K562 (cell line): ENCODE data around the gene ARPC1A. TPM values are rescaled to one million over a fixed set of nuclear protein-coding genes. Genes with fewer than 3 reads are reported as not detected.

Experiments
- ARNT ChIP-seq, 2 experiments: fragments of 450-650 bp; IDR thresholded peaks; 2 replicates each; pipeline ENCODE4 v1.6.1; 2016; ENCODE audit warnings: mild to moderate bottlenecking in 1 of 2
- BRF1 ChIP-seq: IDR thresholded peaks from 3 replicates; pipeline ENCODE4 v1.6.1; 2011; ENCODE audit warnings: borderline replicate concordance, mild to moderate bottlenecking; ENCODE audit not compliant: insufficient read length; ENCODE audit errors: extremely low read depth
- GTF2F1 ChIP-seq: IDR thresholded peaks from 2 replicates; pipeline ENCODE4 v1.6.1; 2011; ENCODE audit warnings: low read depth, low read length, improper control_type of control experiment
- HNRNPLL ChIP-seq: fragments of 200-400 bp; formaldehyde crosslinking; IDR thresholded peaks from 2 replicates; pipeline ENCODE4 v1.6.1; 2017; ENCODE audit warnings: low read length, low read depth, mild to moderate bottlenecking; ENCODE audit not compliant: poor library complexity, severe bottlenecking
- KDM4B ChIP-seq, 2 experiments: fragments of 450-650 bp in 1 of 2; sonication (generic) in 1 of 2; IDR thresholded peaks; 2 replicates each; pipeline ENCODE4 v1.6.1; 2016 to 2017; ENCODE audit warnings: borderline replicate concordance in 2 of 2, antibody characterized with exemption in 1 of 2, low read depth in 1 of 2, mild to moderate bottlenecking in 1 of 2
- KLF16 ChIP-seq: IDR thresholded peaks from 2 replicates; pipeline ENCODE4 v1.6.1; 2016; ENCODE audit warnings: antibody characterized with exemption
- LCOR ChIP-seq: sonication (generic); formaldehyde crosslinking; IDR thresholded peaks from 2 replicates; pipeline ENCODE4 v1.8.0; 2022; ENCODE audit warnings: mild to moderate bottlenecking, missing genetic modification reagents
- NRF1 ChIP-seq, 2 experiments: fragments of 450-650 bp; IDR thresholded peaks in 1 of 2; conservative IDR thresholded peaks in 1 of 2; 2 replicates each; pipeline ENCODE4 v1.6.1; 2014; ENCODE audit warnings: mild to moderate bottlenecking in 2 of 2
- PCBP1 ChIP-seq: fragments of 200-400 bp; formaldehyde crosslinking; IDR thresholded peaks from 2 replicates; pipeline ENCODE4 v1.6.1; 2018; ENCODE audit warnings: mild to moderate bottlenecking, low read depth, low read length; ENCODE audit not compliant: poor library complexity, severe bottlenecking
- POLR2AphosphoS2 ChIP-seq: IDR thresholded peaks from 2 replicates; pipeline ENCODE4 v1.6.1; 2012; ENCODE audit warnings: low read length, improper control_type of control experiment
- RBFOX2 ChIP-seq: fragments of 200-400 bp; formaldehyde crosslinking; IDR thresholded peaks from 2 replicates; pipeline ENCODE4 v1.6.1; 2017; ENCODE audit warnings: low read depth, mild to moderate bottlenecking, low read length, moderate library complexity
- RBM22 ChIP-seq: fragments of 200-400 bp; formaldehyde crosslinking; IDR thresholded peaks from 2 replicates; pipeline ENCODE4 v1.6.1; 2018; ENCODE audit warnings: low read length, low read depth; ENCODE audit not compliant: poor library complexity, severe bottlenecking
- RCOR1 ChIP-seq, 2 experiments: IDR thresholded peaks; 2 replicates each; pipeline ENCODE4 v1.6.1; 2012; ENCODE audit warnings: low read depth in 2 of 2, low read length in 2 of 2, borderline replicate concordance in 1 of 2, improper control_type of control experiment in 1 of 2
- SMARCA5 ChIP-seq: fragments of 450-650 bp; IDR thresholded peaks from 2 replicates; pipeline ENCODE4 v1.6.1; 2016
- SNRNP70 ChIP-seq: fragments of 200-400 bp; formaldehyde crosslinking; optimal IDR thresholded peaks from 2 replicates; pipeline ENCODE3; 2017; ENCODE audit warnings: low read depth, low read length
- TAF1 ChIP-seq: IDR thresholded peaks from 2 replicates; pipeline ENCODE4 v1.6.1; 2011; ENCODE audit warnings: mild to moderate bottlenecking, low read length, moderate library complexity; ENCODE audit not compliant: insufficient read depth, control insufficient read depth, severe bottlenecking; ENCODE audit errors: extremely low read depth
- THRAP3 ChIP-seq: fragments of 450-650 bp; IDR thresholded peaks from 2 replicates; pipeline ENCODE4 v1.6.1; 2016; ENCODE audit warnings: mild to moderate bottlenecking, inconsistent platforms, borderline replicate concordance
- ZBTB33 ChIP-seq: sonication (generic); formaldehyde crosslinking; IDR thresholded peaks from 2 replicates; pipeline ENCODE4 v1.8.1; 2023; ENCODE audit warnings: mild to moderate bottlenecking, missing genetic modification reagents
- ZFX ChIP-seq: sonication (generic); formaldehyde crosslinking; IDR thresholded peaks from 2 replicates; pipeline ENCODE4 v1.8.0; 2022; ENCODE audit warnings: mild to moderate bottlenecking, missing genetic modification reagents, moderate library complexity
- ZNF124 ChIP-seq: sonication (generic); formaldehyde crosslinking; IDR thresholded peaks from 2 replicates; pipeline ENCODE4 v1.8.1; 2022; ENCODE audit warnings: missing genetic modification reagents
- ZNF197 ChIP-seq: fragments of 200-800 bp; sonication (Bioruptor generic); IDR thresholded peaks from 2 replicates; pipeline ENCODE4 v1.6.1; 2016; ENCODE audit warnings: low read depth, missing genetic modification characterization, missing compliant biosample characterization
- ZNF232 ChIP-seq: sonication (generic); formaldehyde crosslinking; IDR thresholded peaks from 2 replicates; pipeline ENCODE4 v1.8.0; 2022; ENCODE audit warnings: mild to moderate bottlenecking, missing genetic modification reagents
- ZNF384 ChIP-seq: IDR thresholded peaks from 2 replicates; pipeline ENCODE4 v1.6.1; 2012; ENCODE audit warnings: low read depth, low read length, improper control_type of control experiment
- ZNF408 ChIP-seq: fragments of 250-450 bp; sonication (Bioruptor Pico); IDR thresholded peaks from 2 replicates; pipeline ENCODE4 v1.4.0; 2020; ENCODE audit warnings: low read depth, mild to moderate bottlenecking, moderate library complexity
- ZNF445 ChIP-seq: fragments of 250-450 bp; sonication (Bioruptor Pico); IDR thresholded peaks from 2 replicates; pipeline ENCODE4 v1.4.0; 2020; ENCODE audit warnings: low read depth, mild to moderate bottlenecking, moderate library complexity
- ZNF512 ChIP-seq: IDR thresholded peaks from 2 replicates; pipeline ENCODE4 v1.6.1; 2016; ENCODE audit warnings: missing genetic modification characterization, missing compliant biosample characterization
- polyA plus RNA-seq, 8 experiments: library from polyadenylated mRNA; depleted of rRNA in 4 of 8; stranded (reverse) in 5 of 8; unstranded in 3 of 8; fragments of >200 nt; fragmentation: Nextera tagmentation in 2 of 8; fragmentation: Illumina TruSeq in 1 of 8; extraction: Ambion mirVana in 2 of 8; extraction: Trizol in 1 of 8; gene quantifications; 2 replicates each; pipeline versions ENCODE4 v1.2.1 to v1.2.3, GENCODE V29; 2011 to 2014; ENCODE audit warnings: inconsistent platforms in 1 of 8, missing spikeins in 1 of 8
- total RNA-seq, 7 experiments: library from RNA; depleted of rRNA in 6 of 7; stranded (reverse); fragments of >200 nt in 6 of 7; fragmentation: Illumina TruSeq in 2 of 7; extraction: Trizol in 2 of 7; gene quantifications; 2 replicates each; pipeline versions ENCODE4 v1.2.1 to v1.2.3, GENCODE V29; 2011 to 2021; ENCODE audit warnings: low replicate concordance in 1 of 7

ARPC1A gene
- total and polyA plus RNA-seq, 9 of the 15 experiments (the other 6 are each of a cell fraction or from before 2014, with no cell fraction given) = 39.5 to 151 (median 86.1) TPM

- TF ChIP-seq ZBTB33 (CRISPR knock-in tag) = 0 out of 2 replicates have a peak, but pooled peaks have one; percentile 18
- TF ChIP-seq RCOR1 (IDR thresholded peaks at IDR 0.05; ENCODE audit: borderline replicate concordance in 1 of 2, low read depth in 2 of 2, low read length in 2 of 2) = no peak
- no peak for TF ChIP-seq TAF1
- no peak for TF ChIP-seq GTF2F1
- TF ChIP-seq LCOR (CRISPR knock-in tag) = no peak
- no peak for TF ChIP-seq POLR2AphosphoS2
- no peak for TF ChIP-seq BRF1
- no peak for TF ChIP-seq KDM4B (IDR thresholded peaks at IDR 0.05; ENCODE audit: borderline replicate concordance in 2 of 2, low read depth in 1 of 2)
- no peak for TF ChIP-seq ZNF384
- TF ChIP-seq ZNF232 = no peak
- TF ChIP-seq SNRNP70 = no peak
- no peak for TF ChIP-seq ZNF408 (CRISPR knock-in tag)
- TF ChIP-seq RBFOX2 = peak; percentile 49
- no peak for TF ChIP-seq THRAP3
- TF ChIP-seq HNRNPLL = no peak
- no peak for TF ChIP-seq ZNF445 (CRISPR knock-in tag)
- peak; percentile 43 for TF ChIP-seq RBM22
- no peak for TF ChIP-seq ARNT (IDR thresholded peaks at IDR 0.05)
- TF ChIP-seq SMARCA5 = no peak
- no peak for TF ChIP-seq KLF16
- no peak for TF ChIP-seq ZNF124 (CRISPR knock-in tag)
- no peak for TF ChIP-seq PCBP1
- no peak for TF ChIP-seq ZFX (CRISPR knock-in tag)
- no peak for TF ChIP-seq ZNF512 (tag)
- no peak for TF ChIP-seq ZNF197 (CRISPR knock-in tag)
- TF ChIP-seq NRF1 (conservative IDR thresholded peaks at IDR 0.05 in 1 of 2, IDR thresholded peaks at IDR 0.05 in 1 of 2) = no peak
Observed at GRCh38 chr7:99397297-99397983, 71.7 kb downstream of the ARPC1A start (continued).
